Endothelial cell of umbilical vein (primary cell): ENCODE results near the gene HSPG2. TPM values are rescaled to one million over a fixed set of nuclear protein-coding genes. Genes with fewer than 3 reads are reported as not detected.

Experiments
- BruUV-seq: library from RNA; stranded (reverse); fragments of 400-500 nt; replicated peaks from 2 replicates; lab custom pipeline; 2021; lab: Mats Ljungman, UMichigan
- CTCF ChIA-PET: fragments of 300-600, 350-600 bp; sonication (Branson Sonifier 250); formaldehyde crosslinking; loops from one replicate; lab custom pipeline; 2021; ENCODE audit warnings: antibody characterized with exemption, inconsistent platforms; lab: Charles Lee
- POLR2A ChIA-PET: fragments of 300-600, 350-600 bp; sonication (Branson Sonifier 250); formaldehyde crosslinking; loops from one replicate; lab custom pipeline; 2021; ENCODE audit warnings: antibody characterized with exemption, inconsistent platforms; lab: Charles Lee
- DNase-seq: peaks from one replicate; pipeline ENCODE4 v3.0.0-alpha.2; 2011; ENCODE audit warnings: low read depth, low spot score
- FAIRE-seq: peaks from 2 replicates; lab custom pipeline; 2011; peaks lifted over from hg19 to GRCh38; lab: Jason Lieb, UNC
- H2AFZ ChIP-seq: 2 replicates; pipeline ENCODE4 v1.6.0; 2012; ENCODE audit warnings: low read depth, low read length, control low read depth, inconsistent platforms
- H3K27ac ChIP-seq: 2 replicates; pipeline ENCODE4 v1.5.1; 2011; ENCODE audit warnings: low read depth, mild to moderate bottlenecking, control low read depth, low read length, moderate library complexity; ENCODE audit not compliant: insufficient read depth
- H3K27me3 ChIP-seq, 2 experiments: 2 replicates each; pipeline versions ENCODE4 v1.6.0 to v1.6.1; 2011; ENCODE audit warnings: low read length in 2 of 2, mixed read lengths in 1 of 2; ENCODE audit not compliant: control insufficient read depth in 2 of 2, insufficient read depth in 2 of 2
- H3K36me3 ChIP-seq, 2 experiments: 2 replicates in 1 of 2; 3 replicates in 1 of 2; pipeline ENCODE4 v1.5.1; 2011; ENCODE audit warnings: low read length in 2 of 2, mild to moderate bottlenecking in 1 of 2, moderate library complexity in 1 of 2; ENCODE audit not compliant: control insufficient read depth in 2 of 2, insufficient read depth in 2 of 2; ENCODE audit errors: extremely low read depth in 1 of 2
- H3K4me1 ChIP-seq: 3 replicates; pipeline ENCODE4 v1.5.1; 2011; ENCODE audit warnings: mild to moderate bottlenecking, low read length; ENCODE audit not compliant: control insufficient read depth, insufficient read depth; ENCODE audit errors: extremely low read depth
- H3K4me2 ChIP-seq: 2 replicates; pipeline ENCODE4 v1.6.1; 2011; ENCODE audit warnings: low read length, control low read depth, mixed read lengths; ENCODE audit not compliant: insufficient read depth
- H3K4me3 ChIP-seq, 3 experiments: fragments of 200-600 bp in 1 of 3; sonication (generic), shearing (Covaris generic) in 1 of 3; replicated peaks in 1 of 3; 2 replicates each; pipeline ENCODE4 v1.5.1; 2011 to 2016; ENCODE audit warnings: control low read depth in 3 of 3, low read length in 3 of 3, mild to moderate bottlenecking in 2 of 3, inconsistent platforms in 1 of 3, low read depth in 1 of 3, moderate library complexity in 1 of 3; ENCODE audit not compliant: insufficient read depth in 1 of 3
- H3K79me2 ChIP-seq: 2 replicates; pipeline ENCODE4 v1.6.0; 2012; ENCODE audit warnings: low read length, inconsistent platforms; ENCODE audit not compliant: control insufficient read depth, insufficient read depth
- H3K9ac ChIP-seq: replicated peaks from 2 replicates; pipeline ENCODE3; 2011; ENCODE audit warnings: low read length, control low read depth; ENCODE audit not compliant: insufficient read depth; ENCODE audit errors: extremely low read depth
- H3K9me1 ChIP-seq: replicated peaks from 3 replicates; pipeline ENCODE4 v1.6.0; 2011; ENCODE audit warnings: mild to moderate bottlenecking, low read length; ENCODE audit not compliant: control insufficient read depth, insufficient read depth; ENCODE audit errors: extremely low read depth
- H3K9me3 ChIP-seq: replicated peaks from 2 replicates; pipeline ENCODE4 v1.5.1; 2012; ENCODE audit warnings: low read length, inconsistent platforms; ENCODE audit not compliant: control insufficient read depth, insufficient read depth
- H4K20me1 ChIP-seq: replicated peaks from 2 replicates; pipeline ENCODE3; 2011; ENCODE audit warnings: mild to moderate bottlenecking, low read length; ENCODE audit not compliant: control insufficient read depth, insufficient read depth; ENCODE audit errors: extremely low read depth
- CTCF ChIP-seq, 2 donors: IDR thresholded peaks; 1 replicate in 1 of 2; 2 replicates in 1 of 2; pipeline ENCODE4 v1.5.1; 2011; ENCODE audit warnings: low read length in 2 of 2, mild to moderate bottlenecking in 2 of 2, moderate library complexity in 2 of 2, control low read depth in 1 of 2, inconsistent platforms in 1 of 2, low read depth in 1 of 2; ENCODE audit not compliant: insufficient read depth in 1 of 2; ENCODE audit errors: extremely low read depth in 1 of 2
- FOS ChIP-seq: IDR thresholded peaks from 2 replicates; pipeline ENCODE4 v1.6.1; 2011; ENCODE audit warnings: mild to moderate bottlenecking, low read length, moderate library complexity, borderline replicate concordance; ENCODE audit not compliant: insufficient read depth
- GATA2 ChIP-seq: IDR thresholded peaks from 2 replicates; pipeline ENCODE4 v1.7.0; 2011; ENCODE audit warnings: low read depth, mild to moderate bottlenecking, moderate library complexity, mixed read lengths, low read length; ENCODE audit not compliant: insufficient read length, insufficient read depth
- JUN ChIP-seq: IDR thresholded peaks from 2 replicates; pipeline ENCODE4 v1.6.1; 2011; ENCODE audit warnings: borderline replicate concordance, low read depth; ENCODE audit not compliant: insufficient read length, insufficient read depth
- MAX ChIP-seq: IDR thresholded peaks from 2 replicates; pipeline ENCODE4 v1.6.1; 2011; ENCODE audit not compliant: insufficient read depth, insufficient read length
- MYC ChIP-seq: IDR thresholded peaks from one replicate; pipeline ENCODE4 v1.6.1; 2011; ENCODE audit warnings: mild to moderate bottlenecking, low read depth, low read length
- POLR2A ChIP-seq: IDR thresholded peaks from 2 replicates; pipeline ENCODE4 v1.6.1; 2012; ENCODE audit warnings: low read depth, mild to moderate bottlenecking, control low read depth, low read length
- POLR2AphosphoS5 ChIP-seq: IDR thresholded peaks from 2 replicates; pipeline ENCODE4 v1.6.1; 2012; ENCODE audit warnings: low read depth, mild to moderate bottlenecking, control low read depth, low read length, moderate library complexity; ENCODE audit not compliant: insufficient read depth
- dilution Hi-C: fragments of 300-500 bp; cut with MboI; formaldehyde crosslinking; loops from one replicate; pipeline ENCODE4 v1.15.0; 2019; ENCODE audit warnings: low sequenced_read_pairs; ENCODE audit not compliant: extremely low pct_ligation_motif_present
- intact Hi-C: fragments of 100-400 bp; cut with micrococcal nuclease; formaldehyde crosslinking; loops from one replicate; pipeline ENCODE4 v1.10.0; 2022
- polyA plus RNA-seq, 4 experiments: library from polyadenylated mRNA; depleted of rRNA in 3 of 4; stranded (reverse) in 3 of 4; unstranded in 1 of 4; fragments of >200 nt; gene quantifications; 2 replicates each; pipeline versions ENCODE4 v1.2.1 to v1.2.3, GENCODE V29; 2011 to 2012; ENCODE audit warnings: missing spikeins in 1 of 4
- total RNA-seq: library from RNA; stranded (reverse); gene quantifications from 2 replicates; pipeline ENCODE4 v1.2.3, GENCODE V29; 2021

HSPG2 gene
- total and polyA plus RNA-seq, 2 donors (not counting 3 experiments of a cell fraction or from before 2014, with no cell fraction given): 734 to 3,499 TPM

- H3K27ac ChIP-seq: peak overlapping the region; percentile 98
- peak; percentile 90 for FAIRE-seq
- peak overlapping the region in 1 of 3 experiments; percentile 10 for H3K4me3 ChIP-seq
- H2AFZ ChIP-seq: no peak overlapping the region
- H4K20me1 ChIP-seq: no peaks in the 10 kb centered on the region
- H3K36me3 ChIP-seq: peaks cover 4 to 9% of the 10 kb centered on the region in 2 experiments
- BruUV-seq: no TSS peak
- intact Hi-C loops (loop anchor here (1.0 to 5.0 kb wide), 3 partner anchors 19 to 157 kb away; partner anchors contain the start of gene USP48), dilution Hi-C loops (no loop called here)
- H3K79me2 ChIP-seq: peaks cover 33% of the 10 kb centered on the region
- peak; percentile 91 for DNase-seq
- H3K4me2 ChIP-seq: peak overlapping the region; percentile 1
- CTCF ChIA-PET: interaction anchor here (0.7 to 2.8 kb wide), 18 partner anchors 8 to 478 kb away, joined by 3 to 39 read pairs (median 6); no protein-coding TSS in a partner anchor
- peaks cover 52% of the 10 kb centered on the region for H3K4me1 ChIP-seq
- H3K9me3 ChIP-seq: no peaks in the 10 kb centered on the region
- peak overlapping the region; percentile 84 for H3K9ac ChIP-seq
- no peaks in the 10 kb centered on the region for H3K9me1 ChIP-seq
- TF ChIP-seq MYC: no peak
- peak; percentile 71 for TF ChIP-seq POLR2AphosphoS5
- TF ChIP-seq FOS: no peak
- TF ChIP-seq GATA2: peak; percentile 82
- TF ChIP-seq JUN: peak; percentile 13
- TF ChIP-seq POLR2A: no peak
- TF ChIP-seq CTCF (IDR thresholded peaks at IDR 0.05; ENCODE audit: extremely low read depth in 1 of 2, insufficient read depth in 1 of 2, low read depth in 1 of 2, low read length in 2 of 2): no peak
- no peak for TF ChIP-seq MAX
- H3K27me3 ChIP-seq: no peaks in the 10 kb centered on the region
- POLR2A ChIA-PET: interaction anchor here (0.5 to 1.5 kb wide), 4 partner anchors 14 to 34 kb away, joined by 3 to 6 read pairs (median 4); no protein-coding TSS in a partner anchor
Observed at GRCh38 chr1:21938732-21939538, 1.8 kb upstream of the HSPG2 start.
